ENCODE measurements around the gene DHX8.

Gene DHX8

DNA sequence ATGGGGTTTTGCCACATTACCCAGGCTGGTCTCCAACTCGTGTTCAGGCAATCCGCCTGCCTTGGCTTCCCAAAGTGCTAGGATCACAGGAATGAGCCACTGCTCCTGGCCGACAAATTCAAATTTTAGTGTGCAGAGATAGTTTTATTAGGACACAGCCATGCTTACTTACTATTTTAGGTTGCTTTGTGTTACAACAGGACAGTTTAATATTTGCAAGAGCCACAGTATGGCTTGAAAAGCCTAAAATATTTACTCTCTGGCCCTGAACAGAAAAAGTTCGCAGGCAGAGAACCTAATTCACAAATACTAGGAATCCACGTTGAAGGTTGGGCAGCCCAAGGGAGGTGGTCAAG, 75.0 kb downstream of the DHX8 start:
- no peak for TF ChIP-seq CTCF (conservative IDR thresholded peaks at IDR 0.05; ENCODE audit: low read depth, low read length)
- DNase-seq (ENCODE audit: low read depth), result no peak
- H3K4me3 ChIP-seq (ENCODE audit: low read length), result no peak overlapping the region

DNA sequence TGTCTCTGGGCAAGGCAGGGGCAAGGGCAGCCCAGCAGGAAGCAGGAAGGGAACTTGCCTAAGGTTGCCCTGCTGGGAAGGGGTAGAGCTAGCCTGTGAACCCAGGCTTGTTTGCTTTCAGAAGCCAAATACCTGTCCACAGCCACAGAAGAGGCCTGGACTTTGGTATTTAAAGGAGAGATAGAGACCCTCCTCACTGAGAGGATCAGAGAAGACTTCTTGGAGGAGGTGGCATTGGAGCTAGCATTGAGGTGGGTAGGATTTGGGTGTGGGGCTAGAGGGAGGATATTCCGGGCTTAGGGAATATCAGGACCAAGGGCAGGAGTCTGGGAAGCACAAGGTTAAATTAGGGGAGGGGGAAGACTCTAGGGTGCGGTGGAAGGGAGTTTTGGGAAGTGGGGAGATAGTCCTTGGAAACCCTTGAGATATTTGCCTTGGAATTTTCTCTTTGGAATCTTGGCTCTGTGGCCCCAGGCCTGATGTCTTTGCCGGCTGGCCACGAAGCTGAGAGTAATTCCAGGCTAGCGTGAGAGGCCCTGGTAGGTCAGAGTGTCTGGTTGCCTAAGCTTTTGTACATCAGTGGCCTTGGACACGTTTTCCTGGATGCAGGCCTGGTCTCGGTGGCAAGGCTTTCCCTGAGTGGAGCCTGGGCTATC, 75.5 kb downstream of the DHX8 start:
- no peak for DNase-seq (ENCODE audit: low read depth)
- H3K4me3 ChIP-seq (ENCODE audit: low read length), result no peak overlapping the region
- TF ChIP-seq CTCF (conservative IDR thresholded peaks at IDR 0.05; ENCODE audit: low read depth, low read length), result no peak

DNA sequence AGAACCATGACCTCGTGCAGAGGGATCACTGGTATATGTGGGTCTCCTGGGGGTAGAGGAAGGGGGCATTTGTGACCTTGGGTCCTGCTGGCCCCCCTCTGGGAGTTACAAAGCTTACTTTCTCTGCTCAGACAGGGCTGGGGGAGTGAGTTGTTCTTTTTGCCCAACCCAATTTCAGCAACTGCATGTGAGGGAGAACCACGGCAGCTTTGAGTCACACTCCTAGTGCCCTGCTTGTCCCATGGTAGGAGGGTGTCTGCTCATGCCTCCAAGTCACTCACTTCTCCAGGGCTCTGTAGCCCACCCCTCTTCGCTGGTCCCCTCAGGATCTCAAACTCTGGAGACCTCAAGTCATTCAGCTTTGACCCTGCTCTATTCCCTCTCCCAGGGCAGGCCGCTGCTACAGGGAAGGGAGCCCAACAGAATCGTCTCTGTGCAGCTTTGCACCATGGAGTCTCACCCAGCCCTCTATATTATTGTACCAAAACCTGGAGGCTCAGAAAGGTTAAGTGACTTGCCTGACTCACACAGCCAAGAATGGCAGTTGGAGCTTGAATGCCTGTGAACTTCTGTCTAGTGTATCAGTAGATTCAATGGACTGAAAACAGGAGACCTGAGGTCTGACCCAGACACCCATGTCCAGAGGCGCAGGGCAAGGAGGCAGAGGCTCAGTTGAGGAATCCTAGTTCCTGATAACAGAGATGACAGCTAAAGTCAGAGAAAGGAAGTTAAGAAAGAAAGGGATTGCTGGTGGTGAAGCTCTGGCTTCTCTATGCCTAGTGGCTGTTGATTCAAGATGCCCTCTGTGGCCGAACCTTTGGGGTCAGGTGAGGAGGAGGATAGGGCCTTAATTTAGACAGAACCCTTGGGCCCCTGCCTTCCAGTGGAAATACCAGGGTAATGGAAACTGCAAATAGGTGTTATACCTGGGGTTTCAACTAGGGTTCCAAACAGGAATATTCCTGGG, 77.0 kb downstream of the DHX8 start:
- no peak for TF ChIP-seq CTCF (conservative IDR thresholded peaks at IDR 0.05; ENCODE audit: low read depth, low read length)
- H3K4me3 ChIP-seq (ENCODE audit: low read length), result no peak overlapping the region
- no peak for DNase-seq (ENCODE audit: low read depth)

GRCh38 chr17:43562679-43563599, 79.2 kb downstream of the DHX8 start:
- no peak for DNase-seq (ENCODE audit: low read depth)
- no peak overlapping the region for H3K4me3 ChIP-seq (ENCODE audit: low read length)
- no peak for TF ChIP-seq CTCF (conservative IDR thresholded peaks at IDR 0.05; ENCODE audit: low read depth, low read length)

- no peak for DNase-seq (ENCODE audit: low read depth)
- no peak for TF ChIP-seq CTCF (conservative IDR thresholded peaks at IDR 0.05; ENCODE audit: low read depth, low read length)
- H3K4me3 ChIP-seq (ENCODE audit: low read length), result no peak overlapping the region
Observed at GRCh38 chr17:43563600-43564594, 80.1 kb downstream of the DHX8 start.

Measured in retinal pigment epithelial cell (primary cell).